HUDEP-2 (cell line): ENCODE results near the gene ENAM.
"Not testable (repeated sequence)": the region's sequence is repeated elsewhere in the genome, so short reads cannot be mapped to it uniquely, and the experiment has no call there.

Experiments
- DNase-seq, 76 experiments: peaks; one replicate each; lab custom pipeline; 2025; ENCODE audit not compliant: unreplicated experiment in 76 of 76; lab: John Stamatoyannopoulos, UW

Gene ENAM

DNA sequence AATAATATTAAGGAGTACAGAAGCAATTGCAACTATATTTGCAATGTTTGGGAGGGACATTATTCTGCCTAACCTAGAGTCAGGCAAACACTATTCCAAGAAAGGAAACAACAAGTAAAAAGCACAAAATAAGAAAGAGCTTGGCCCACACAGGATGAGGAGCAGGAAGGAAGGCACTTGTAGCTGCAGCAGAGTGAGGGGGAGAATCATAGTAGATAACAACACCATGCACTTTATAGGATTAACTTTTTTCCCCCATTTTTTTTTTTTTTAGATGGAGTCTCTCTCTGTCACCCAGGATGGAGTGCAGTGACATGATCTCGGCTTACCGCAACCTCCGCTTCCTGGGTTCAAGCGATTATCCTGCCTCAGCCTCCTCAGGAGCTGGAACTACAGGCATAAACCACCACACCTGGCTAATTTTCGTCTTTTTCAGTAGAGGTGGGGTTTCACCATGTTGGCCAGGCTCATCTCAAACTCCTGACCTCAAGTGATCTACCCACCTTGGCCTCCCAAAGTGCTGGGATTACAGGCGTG lies 48.1 kb downstream of the ENAM start:
- no peak for DNase-seq

DNA sequence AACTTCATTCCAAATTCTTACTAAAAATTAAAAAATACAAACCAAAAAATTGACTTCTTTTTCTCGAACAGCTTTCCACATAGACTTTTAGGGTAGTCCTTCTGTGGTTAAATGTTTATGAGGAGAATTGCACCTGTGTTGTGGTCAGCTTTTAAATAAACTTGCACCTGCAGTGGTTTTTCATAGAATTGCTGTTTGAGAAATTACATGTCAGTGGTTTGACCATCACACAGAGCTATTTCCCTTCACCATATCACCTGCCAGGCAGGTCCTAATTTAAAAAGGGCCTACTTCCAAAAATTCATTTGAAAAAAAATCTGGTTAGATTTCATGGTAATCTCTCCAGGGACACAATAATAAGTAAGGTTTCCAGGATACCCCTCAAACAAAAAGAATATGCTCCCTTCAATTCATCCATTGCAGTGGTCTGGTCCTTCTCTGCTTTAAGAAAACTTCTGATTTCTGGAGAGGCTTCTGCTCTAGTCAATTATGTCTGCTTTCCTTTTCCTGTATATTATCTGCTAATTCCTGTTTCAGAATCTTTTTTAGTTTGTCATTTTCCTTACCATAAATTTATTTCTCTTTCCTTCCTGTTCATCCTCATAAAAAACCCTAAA lies 49.9 kb downstream of the ENAM start:
- no peak for DNase-seq

DNA sequence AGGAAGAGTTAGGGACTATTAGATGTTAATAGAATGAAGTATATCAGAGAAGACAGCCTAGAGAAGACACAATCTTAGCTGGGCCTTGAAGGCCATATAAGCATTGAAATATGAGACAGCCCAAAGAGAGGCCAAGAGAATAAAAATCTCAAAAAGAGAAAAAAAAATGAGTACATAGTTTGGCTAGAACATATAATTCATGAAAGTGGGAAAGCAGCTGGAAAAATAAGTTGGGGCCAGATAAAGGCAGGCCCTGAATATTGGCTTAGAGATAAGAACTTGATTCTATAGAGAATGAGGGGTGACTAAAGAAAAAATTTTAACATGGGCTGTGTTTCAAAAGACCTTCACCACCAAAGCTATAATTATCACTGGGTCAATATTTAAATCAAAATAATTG lies 52.4 kb downstream of the ENAM start:
- DNase-seq, result no peak

DNA sequence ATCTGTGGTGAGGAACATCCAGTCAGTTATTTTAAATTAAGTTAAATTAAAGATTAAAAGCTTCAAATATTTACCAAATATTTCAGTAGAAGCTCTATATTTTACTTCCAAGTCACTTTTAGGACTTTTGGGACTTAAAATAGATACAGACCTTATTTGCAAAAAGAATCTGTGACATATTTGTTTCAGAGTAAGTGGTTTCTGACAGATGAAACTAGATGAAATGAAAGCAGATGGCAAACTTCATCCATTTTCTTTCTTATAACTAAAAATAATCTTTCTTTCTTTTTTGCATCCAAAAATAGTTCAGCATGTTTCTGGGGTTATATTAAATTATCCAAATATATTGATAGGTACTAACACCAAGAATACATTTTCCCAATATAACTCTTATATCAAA lies 53.2 kb downstream of the ENAM start:
- no peak for DNase-seq

DNA sequence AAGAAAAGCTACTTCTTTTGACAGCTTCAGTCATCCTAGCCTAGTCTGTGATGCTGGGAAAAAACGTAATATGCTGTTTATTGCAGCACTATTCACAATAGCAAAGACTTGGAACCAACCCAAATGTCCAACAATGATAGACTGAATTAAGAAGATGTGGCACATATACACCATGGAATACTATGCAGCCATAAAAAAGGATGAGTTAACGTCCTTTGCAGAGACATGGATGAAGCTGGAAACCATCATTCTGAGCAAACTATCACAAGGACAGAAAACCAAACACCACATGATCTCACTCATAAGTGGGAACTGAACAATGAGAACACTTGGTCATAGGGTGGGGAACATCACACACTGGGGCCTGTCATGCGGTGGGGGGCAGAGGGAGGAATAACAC lies 53.6 kb downstream of the ENAM start:
- DNase-seq, result not testable (repeated sequence)

DNA sequence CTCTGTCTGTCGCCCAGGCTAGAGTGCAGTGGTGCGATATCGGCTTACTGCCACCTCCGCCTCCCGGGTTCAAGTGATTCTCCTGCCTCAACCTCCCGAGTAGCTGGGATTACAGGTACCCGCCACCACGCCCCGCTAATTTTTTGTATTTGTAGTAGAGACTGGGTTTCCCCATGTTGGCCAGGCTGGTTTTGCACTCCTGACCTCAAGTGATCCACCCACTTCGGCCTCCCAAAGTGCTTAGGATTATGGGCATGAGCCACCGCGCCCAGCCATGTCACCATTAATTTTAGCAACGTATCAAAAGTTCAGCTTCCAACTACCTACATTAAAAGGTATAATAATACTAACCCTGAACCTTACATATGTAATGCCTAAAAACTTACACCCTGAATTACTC lies 58.8 kb downstream of the ENAM start:
- DNase-seq, result peak in 3 of 76 experiments; percentile 3 to 36 (median 33)

DNA sequence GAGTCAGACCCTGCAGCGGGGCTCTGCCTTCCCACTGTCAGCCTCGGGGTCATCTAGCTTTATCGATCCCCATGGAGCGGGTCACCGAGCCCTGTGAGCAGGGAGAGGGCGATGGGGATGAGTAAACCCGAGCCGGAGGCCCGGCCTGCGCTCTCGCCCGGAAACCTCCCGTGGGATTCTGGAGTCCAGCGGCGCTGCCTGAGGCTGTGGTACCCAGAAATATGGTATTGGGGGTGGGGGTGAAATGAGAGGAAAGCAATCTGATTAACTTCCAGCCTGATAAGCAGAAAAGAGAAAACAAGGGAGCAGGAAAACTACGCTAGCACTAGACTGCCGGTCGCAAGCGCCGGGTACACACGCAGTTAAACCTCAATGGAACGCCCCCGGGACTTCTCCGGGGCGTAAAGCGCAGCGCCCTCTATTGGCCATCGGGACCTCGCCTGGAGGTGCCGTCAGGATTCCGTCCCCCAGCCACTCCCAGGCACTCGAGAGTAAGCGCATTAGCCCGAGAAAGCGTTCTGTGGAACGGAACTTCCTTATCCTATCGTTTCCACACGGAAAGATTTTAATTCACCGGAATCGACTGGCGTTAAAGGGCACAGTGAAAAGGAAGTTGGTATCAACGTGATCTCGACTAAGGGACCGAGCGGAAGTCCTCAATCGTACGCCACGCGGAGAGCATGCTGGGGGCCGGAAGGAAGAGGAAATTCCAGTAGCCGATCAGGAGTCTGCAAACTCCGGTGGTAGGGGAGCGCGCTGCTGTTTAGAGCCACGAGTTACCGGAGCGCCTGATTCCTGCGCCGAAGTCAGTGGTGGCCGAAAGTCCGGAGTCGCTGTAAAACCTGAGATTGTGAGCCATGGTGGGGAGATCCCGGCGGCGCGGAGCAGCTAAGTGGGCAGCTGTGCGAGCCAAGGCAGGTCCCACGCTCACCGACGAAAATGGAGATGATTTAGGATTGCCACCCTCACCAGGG lies 59.6 kb downstream of the ENAM start, which contains the start of gene UTP3:
Gene UTP3, plus strand, starts transcription at position 712 of the 974 bp plus-strand sequence. Its CDS starts 146 bp downstream, at position 858.
- peak; percentile 71 to 98 (median 92) for DNase-seq

DNA sequence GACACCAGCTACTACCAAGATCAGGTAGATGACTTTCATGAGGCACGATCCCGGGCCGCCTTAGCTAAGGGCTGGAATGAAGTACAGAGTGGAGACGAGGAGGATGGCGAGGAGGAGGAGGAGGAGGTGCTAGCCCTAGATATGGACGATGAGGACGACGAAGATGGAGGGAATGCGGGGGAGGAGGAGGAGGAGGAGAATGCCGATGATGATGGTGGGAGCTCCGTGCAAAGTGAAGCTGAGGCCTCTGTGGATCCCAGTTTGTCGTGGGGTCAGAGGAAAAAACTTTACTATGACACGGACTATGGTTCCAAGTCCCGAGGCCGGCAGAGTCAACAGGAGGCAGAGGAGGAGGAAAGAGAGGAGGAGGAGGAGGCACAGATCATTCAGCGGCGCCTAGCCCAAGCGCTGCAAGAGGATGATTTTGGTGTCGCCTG lies 60.3 kb downstream of the ENAM start:
- peak in 21 of 76 experiments; percentile 2 to 41 (median 16) for DNase-seq

DNA sequence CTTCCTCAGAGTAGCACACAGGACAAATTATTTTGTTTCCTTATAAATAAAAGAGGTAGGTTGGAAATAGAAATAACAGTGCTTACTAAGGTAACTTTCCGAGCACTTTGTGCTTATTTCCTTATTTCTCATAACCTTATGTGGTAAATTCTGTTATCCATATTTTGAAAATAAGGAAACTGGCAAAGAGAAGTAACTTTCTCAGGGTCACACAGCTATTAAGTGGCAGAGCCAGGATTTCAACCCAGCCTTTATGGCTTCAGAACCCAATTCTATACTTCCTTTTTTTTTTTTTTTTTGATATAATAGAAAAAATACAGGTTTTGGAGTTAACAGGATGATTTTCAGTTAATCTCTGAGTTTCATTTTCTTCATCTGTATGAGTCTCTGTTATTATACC lies 63.1 kb downstream of the ENAM start:
- DNase-seq, result no peak

DNA sequence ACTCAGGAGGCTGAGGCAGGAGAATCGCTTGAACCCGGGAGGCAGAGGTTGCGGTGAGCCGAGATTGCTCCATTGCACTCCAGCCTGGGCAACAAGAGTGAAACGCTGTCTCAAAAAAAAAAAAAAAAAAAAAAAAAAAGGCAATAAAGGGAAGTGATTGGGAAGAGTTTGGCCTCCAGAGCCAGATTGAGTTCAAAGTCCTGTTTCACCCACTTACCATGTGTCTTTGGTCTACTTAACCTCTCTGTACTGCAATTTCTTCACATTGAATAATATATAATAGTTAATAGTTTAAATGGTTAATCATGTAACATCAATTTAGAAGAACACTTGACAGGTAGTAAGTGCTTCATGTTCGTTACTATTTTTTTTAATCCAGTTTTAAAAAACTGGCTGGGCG lies 66.1 kb downstream of the ENAM start:
- DNase-seq, result not testable (repeated sequence)
